Measurements from ENCODE around the gene IRF8. TPM values are rescaled to one million over a fixed set of nuclear protein-coding genes. Genes with fewer than 3 reads are reported as not detected.
"Not testable (repeated sequence)": the region's sequence is repeated elsewhere in the genome, so short reads cannot be mapped to it uniquely, and the experiment has no call there.

Gene IRF8
- total and polyA plus RNA-seq, 2 of the 4 experiments (the other 2 are of a cell fraction): not detected

DNA sequence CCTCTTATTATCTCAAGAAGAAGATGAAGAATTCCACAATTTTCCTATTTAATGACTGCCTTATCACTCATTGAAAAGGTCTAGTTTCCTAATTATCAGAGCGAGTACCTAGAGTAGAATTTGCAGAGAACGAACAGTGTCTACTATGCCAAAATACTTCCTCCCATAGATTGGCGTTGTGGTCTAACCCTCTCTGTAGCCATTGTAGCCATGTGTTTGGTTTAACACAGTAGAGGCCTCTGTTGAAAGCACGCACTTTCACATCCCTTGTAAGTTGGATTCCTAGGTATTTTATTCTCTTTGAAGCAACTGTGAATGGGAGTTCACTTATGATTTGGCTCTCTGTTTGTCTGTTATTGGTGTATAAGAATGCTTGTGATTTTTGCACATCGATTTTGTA lies 24.9 kb upstream of the IRF8 start:
- H2AK5ac ChIP-seq (ENCODE audit: low read depth, low read length); H3K4ac ChIP-seq (ENCODE audit: low read depth, low read length); H2BK20ac ChIP-seq (ENCODE audit: low read depth, low read length); H3K79me1 ChIP-seq (ENCODE audit: low read depth in 1 of 2, low read length in 2 of 2); H3K9me1 ChIP-seq (ENCODE audit: insufficient read depth, low read length); H3K14ac ChIP-seq (replicated peaks; ENCODE audit: low read depth, low read length); H2BK15ac ChIP-seq (ENCODE audit: low read depth, low read length); CTCF ChIA-PET; H4K20me1 ChIP-seq (ENCODE audit: insufficient read depth, low read length); H2BK120ac ChIP-seq (ENCODE audit: low read depth, low read length); H4K5ac ChIP-seq (ENCODE audit: low read depth, low read length); H3K9me3 ChIP-seq (ENCODE audit: control insufficient read depth, insufficient read depth, low read length); dilution Hi-C loops (cut with HindIII; ENCODE audit: low sequenced_read_pairs, unreplicated experiment); H3K27ac ChIP-seq (ENCODE audit: insufficient read depth, low read length); H3K4me2 ChIP-seq (ENCODE audit: low read depth, low read length); H3K18ac ChIP-seq (ENCODE audit: low read depth, low read length); H4K91ac ChIP-seq (ENCODE audit: insufficient read depth, low read depth, low read length); H3K4me3 ChIP-seq (ENCODE audit: insufficient read depth, low read depth, low read length); H2AFZ ChIP-seq (replicated peaks; ENCODE audit: low read length, poor library complexity); intact Hi-C loops (cut with micrococcal nuclease); H3K4me1 ChIP-seq (ENCODE audit: control insufficient read depth, insufficient read depth, low read length); H3K36me3 ChIP-seq (ENCODE audit: control insufficient read depth, insufficient read depth, low read length); BruUV-seq (replicated peaks); in situ Hi-C loops (cut with MboI; ENCODE audit: low sequenced_read_pairs); H3K23ac ChIP-seq (ENCODE audit: low read depth, low read length); POLR2A ChIA-PET (ENCODE audit: unreplicated experiment); H2BK5ac ChIP-seq (ENCODE audit: low read depth, low read length, poor library complexity, severe bottlenecking); H3K9ac ChIP-seq (ENCODE audit: low read depth, low read length); ATAC-seq (ENCODE audit: low read depth); H3K56ac ChIP-seq (ENCODE audit: extremely low read depth, insufficient read depth, low read length); H4K8ac ChIP-seq (ENCODE audit: low read depth in 2 of 2, low read length in 2 of 2); DNase-seq; H2AK9ac ChIP-seq (replicated peaks; ENCODE audit: low read depth, low read length, poor library complexity): not testable (repeated sequence)
- no CpG with 5 or more reads among the region's 5 CpGs for WGBS, 2 experiments (ENCODE audit: extremely low coverage in 2 of 2, insufficient read length in 1 of 2)
- H3K27me3 ChIP-seq (ENCODE audit: control insufficient read depth, insufficient read depth, low read length): peaks cover 27% of the 10 kb centered on the region
